HepG2 (cell line): ENCODE results near the gene BIRC7.

ENCODE experiments used
- CCDC6 ChIP-seq: sonication (generic); formaldehyde crosslinking; IDR thresholded peaks from 2 replicates; pipeline ENCODE4 v1.8.1; 2022; ENCODE audit warnings: mild to moderate bottlenecking, missing genetic modification reagents, moderate library complexity
- GABPA ChIP-seq, 2 experiments: IDR thresholded peaks; 2 replicates each; pipeline ENCODE4 v1.6.1; 2011 to 2016; ENCODE audit warnings: low read depth in 2 of 2, low read length in 1 of 2, missing biosample characterization in 1 of 2, missing genetic modification characterization in 1 of 2
- KLF16 ChIP-seq, 2 experiments: sonication (generic) in 1 of 2; formaldehyde crosslinking in 1 of 2; IDR thresholded peaks; 2 replicates each; pipeline versions ENCODE4 v1.6.1 to v1.8.0; 2016 to 2023; ENCODE audit warnings: missing genetic modification reagents in 2 of 2, missing compliant biosample characterization in 1 of 2
- POLR2AphosphoS2 ChIP-seq: IDR thresholded peaks from 2 replicates; pipeline ENCODE4 v1.6.1; 2011; ENCODE audit warnings: low read depth, low read length, improper control_type of control experiment
- SMARCC2 ChIP-seq: fragments of 450-650 bp; IDR thresholded peaks from 2 replicates; pipeline ENCODE4 v1.6.1; 2017; ENCODE audit warnings: antibody characterized with exemption, mild to moderate bottlenecking
- TBX2 ChIP-seq: sonication (generic); formaldehyde crosslinking; IDR thresholded peaks from 2 replicates; pipeline ENCODE4 v1.5.0; 2020; ENCODE audit warnings: missing genetic modification reagents, mild to moderate bottlenecking, borderline replicate concordance
- ZNF282 ChIP-seq: fragments of 450-650 bp; IDR thresholded peaks from 2 replicates; pipeline ENCODE4 v1.6.1; 2018; ENCODE audit not compliant: partially characterized antibody
- TF ChIP-seq, protein P1 (sequence below): sonication (generic); formaldehyde crosslinking; IDR thresholded peaks from 2 replicates; pipeline ENCODE4 v1.5.0; 2020; ENCODE audit warnings: mild to moderate bottlenecking, missing genetic modification reagents, moderate library complexity
- TF ChIP-seq, protein P2 (sequence below): sonication (generic); formaldehyde crosslinking; IDR thresholded peaks from 2 replicates; pipeline ENCODE4 v1.4.0; 2020; ENCODE audit warnings: missing genetic modification reagents, borderline replicate concordance

DNA sequence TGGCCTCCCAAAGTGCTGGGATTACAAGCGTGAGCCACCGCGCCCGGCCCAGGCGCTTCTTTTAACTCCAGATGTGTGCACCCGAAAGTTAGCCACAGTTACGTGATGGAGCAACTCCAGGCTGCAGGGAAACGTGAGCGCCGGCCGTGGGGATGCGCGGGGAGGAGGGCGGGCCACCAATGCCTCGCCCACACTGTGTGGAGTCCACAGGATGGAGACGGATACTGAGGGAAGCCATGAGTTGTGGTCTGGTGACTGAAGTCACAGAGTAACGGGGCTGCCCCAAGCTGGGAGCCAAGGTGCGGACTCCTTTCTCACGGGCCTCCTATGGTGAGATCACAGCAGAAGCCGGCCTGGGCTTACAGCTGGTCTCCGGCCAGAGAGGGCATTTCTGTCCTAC, 43.0 kb upstream of the BIRC7 start:
- TF ChIP-seq SMARCC2: no peak
- TF ChIP-seq, protein P1, sequence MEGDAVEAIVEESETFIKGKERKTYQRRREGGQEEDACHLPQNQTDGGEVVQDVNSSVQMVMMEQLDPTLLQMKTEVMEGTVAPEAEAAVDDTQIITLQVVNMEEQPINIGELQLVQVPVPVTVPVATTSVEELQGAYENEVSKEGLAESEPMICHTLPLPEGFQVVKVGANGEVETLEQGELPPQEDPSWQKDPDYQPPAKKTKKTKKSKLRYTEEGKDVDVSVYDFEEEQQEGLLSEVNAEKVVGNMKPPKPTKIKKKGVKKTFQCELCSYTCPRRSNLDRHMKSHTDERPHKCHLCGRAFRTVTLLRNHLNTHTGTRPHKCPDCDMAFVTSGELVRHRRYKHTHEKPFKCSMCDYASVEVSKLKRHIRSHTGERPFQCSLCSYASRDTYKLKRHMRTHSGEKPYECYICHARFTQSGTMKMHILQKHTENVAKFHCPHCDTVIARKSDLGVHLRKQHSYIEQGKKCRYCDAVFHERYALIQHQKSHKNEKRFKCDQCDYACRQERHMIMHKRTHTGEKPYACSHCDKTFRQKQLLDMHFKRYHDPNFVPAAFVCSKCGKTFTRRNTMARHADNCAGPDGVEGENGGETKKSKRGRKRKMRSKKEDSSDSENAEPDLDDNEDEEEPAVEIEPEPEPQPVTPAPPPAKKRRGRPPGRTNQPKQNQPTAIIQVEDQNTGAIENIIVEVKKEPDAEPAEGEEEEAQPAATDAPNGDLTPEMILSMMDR (CRISPR knock-in tag): no peak
- TF ChIP-seq KLF16 (CRISPR knock-in tag; IDR thresholded peaks at IDR 0.05): no peak
- TF ChIP-seq CCDC6 (CRISPR knock-in tag): no peak
- no peak for TF ChIP-seq GABPA (IDR thresholded peaks at IDR 0.05; ENCODE audit: low read depth, low read length)
- no peak for TF ChIP-seq GABPA (CRISPR knock-in tag; IDR thresholded peaks at IDR 0.05; ENCODE audit: low read depth)
- TF ChIP-seq POLR2AphosphoS2: no peak
- no peak for TF ChIP-seq TBX2 (CRISPR knock-in tag)
- TF ChIP-seq ZNF282: no peak
- TF ChIP-seq, protein P2, sequence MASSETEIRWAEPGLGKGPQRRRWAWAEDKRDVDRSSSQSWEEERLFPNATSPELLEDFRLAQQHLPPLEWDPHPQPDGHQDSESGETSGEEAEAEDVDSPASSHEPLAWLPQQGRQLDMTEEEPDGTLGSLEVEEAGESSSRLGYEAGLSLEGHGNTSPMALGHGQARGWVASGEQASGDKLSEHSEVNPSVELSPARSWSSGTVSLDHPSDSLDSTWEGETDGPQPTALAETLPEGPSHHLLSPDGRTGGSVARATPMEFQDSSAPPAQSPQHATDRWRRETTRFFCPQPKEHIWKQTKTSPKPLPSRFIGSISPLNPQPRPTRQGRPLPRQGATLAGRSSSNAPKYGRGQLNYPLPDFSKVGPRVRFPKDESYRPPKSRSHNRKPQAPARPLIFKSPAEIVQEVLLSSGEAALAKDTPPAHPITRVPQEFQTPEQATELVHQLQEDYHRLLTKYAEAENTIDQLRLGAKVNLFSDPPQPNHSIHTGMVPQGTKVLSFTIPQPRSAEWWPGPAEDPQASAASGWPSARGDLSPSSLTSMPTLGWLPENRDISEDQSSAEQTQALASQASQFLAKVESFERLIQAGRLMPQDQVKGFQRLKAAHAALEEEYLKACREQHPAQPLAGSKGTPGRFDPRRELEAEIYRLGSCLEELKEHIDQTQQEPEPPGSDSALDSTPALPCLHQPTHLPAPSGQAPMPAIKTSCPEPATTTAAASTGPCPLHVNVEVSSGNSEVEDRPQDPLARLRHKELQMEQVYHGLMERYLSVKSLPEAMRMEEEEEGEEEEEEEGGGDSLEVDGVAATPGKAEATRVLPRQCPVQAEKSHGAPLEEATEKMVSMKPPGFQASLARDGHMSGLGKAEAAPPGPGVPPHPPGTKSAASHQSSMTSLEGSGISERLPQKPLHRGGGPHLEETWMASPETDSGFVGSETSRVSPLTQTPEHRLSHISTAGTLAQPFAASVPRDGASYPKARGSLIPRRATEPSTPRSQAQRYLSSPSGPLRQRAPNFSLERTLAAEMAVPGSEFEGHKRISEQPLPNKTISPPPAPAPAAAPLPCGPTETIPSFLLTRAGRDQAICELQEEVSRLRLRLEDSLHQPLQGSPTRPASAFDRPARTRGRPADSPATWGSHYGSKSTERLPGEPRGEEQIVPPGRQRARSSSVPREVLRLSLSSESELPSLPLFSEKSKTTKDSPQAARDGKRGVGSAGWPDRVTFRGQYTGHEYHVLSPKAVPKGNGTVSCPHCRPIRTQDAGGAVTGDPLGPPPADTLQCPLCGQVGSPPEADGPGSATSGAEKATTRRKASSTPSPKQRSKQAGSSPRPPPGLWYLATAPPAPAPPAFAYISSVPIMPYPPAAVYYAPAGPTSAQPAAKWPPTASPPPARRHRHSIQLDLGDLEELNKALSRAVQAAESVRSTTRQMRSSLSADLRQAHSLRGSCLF (CRISPR knock-in tag): no peak
